Measurements from ENCODE around the gene KIAA1755. TPM values are rescaled to one million over a fixed set of nuclear protein-coding genes. Genes with fewer than 3 reads are reported as not detected.

KIAA1755 gene
- total RNA-seq, 2 donors from 2014 or later, result 12.9 to 18.6 TPM

- intact Hi-C loops (cut with DNase I), result loop anchor here in 1 of 2 donors (5.0 kb wide), 1 partner anchor 96 kb away; no protein-coding TSS in a partner anchor
- peak; percentile 3 for DNase-seq (ENCODE audit: low spot score)
Observed at GRCh38 chr20:38226553-38226952, 34.0 kb downstream of the KIAA1755 start.

- intact Hi-C loops (cut with DNase I), result loop anchor here in 1 of 2 donors (5.0 kb wide), 1 partner anchor 96 kb away; no protein-coding TSS in a partner anchor
- peak; percentile 11 for DNase-seq (ENCODE audit: low spot score)
Observed at GRCh38 chr20:38225900-38226263, 34.7 kb downstream of the KIAA1755 start.

- intact Hi-C loops (cut with DNase I), result loop anchor here in 1 of 2 donors (5.0 kb wide), 1 partner anchor 97 kb away; no protein-coding TSS in a partner anchor
- peak; percentile 31 for DNase-seq (ENCODE audit: low spot score)
Observed at GRCh38 chr20:38225240-38225899, 35.2 kb downstream of the KIAA1755 start.

- DNase-seq (ENCODE audit: low spot score), result peak; percentile 38
- intact Hi-C loops (cut with DNase I), result loop anchor here in 1 of 2 donors (5.0 kb wide), 1 partner anchor 167 kb away; no protein-coding TSS in a partner anchor
Observed at GRCh38 chr20:38224531-38224930, 36.0 kb downstream of the KIAA1755 start.

- peak; percentile 38 for DNase-seq (ENCODE audit: low spot score)
- intact Hi-C loops (cut with DNase I), result loop anchor here in 1 of 2 donors (2.0 to 5.0 kb wide), 2 partner anchors 166 to 315 kb away; no protein-coding TSS in a partner anchor
Observed at GRCh38 chr20:38223743-38224100, 36.8 kb downstream of the KIAA1755 start.

GRCh38 chr20:38222923-38223742 lies 37.4 kb downstream of the KIAA1755 start:
- peak; percentile 34 for DNase-seq (ENCODE audit: low spot score)
- intact Hi-C loops (cut with DNase I), result loop anchor here in 1 of 2 donors (2.0 to 5.0 kb wide), 2 partner anchors 166 to 314 kb away; no protein-coding TSS in a partner anchor

- intact Hi-C loops (cut with DNase I), result loop anchor here in 1 of 2 donors (2.0 to 5.0 kb wide), 2 partner anchors 165 to 314 kb away; no protein-coding TSS in a partner anchor
- DNase-seq (ENCODE audit: low spot score), result peak; percentile 87
Observed at GRCh38 chr20:38222231-38222922, 38.2 kb downstream of the KIAA1755 start.

- DNase-seq (ENCODE audit: low spot score), result peak; percentile 91
- intact Hi-C loops (cut with DNase I), result loop anchor here (2.0 to 5.0 kb wide), 2 partner anchors 162 to 164 kb away; no protein-coding TSS in a partner anchor
Observed at GRCh38 chr20:38221119-38221589, 39.4 kb downstream of the KIAA1755 start.

- intact Hi-C loops (cut with DNase I), result loop anchor here (2.0 to 5.0 kb wide), 2 partner anchors 162 to 163 kb away; no protein-coding TSS in a partner anchor
- DNase-seq (ENCODE audit: low spot score), result peak; percentile 62
Observed at GRCh38 chr20:38220587-38221118, 39.9 kb downstream of the KIAA1755 start.

- intact Hi-C loops (cut with DNase I), result loop anchor here (2.0 to 10.0 kb wide), 3 partner anchors 47 to 654 kb away; no protein-coding TSS in a partner anchor
Observed at GRCh38 chr20:38219006-38219950, 41.3 kb downstream of the KIAA1755 start.

GRCh38 chr20:38218566-38218885 lies 42.0 kb downstream of the KIAA1755 start:
- DNase-seq (ENCODE audit: low spot score), result no peak
- intact Hi-C loops (cut with DNase I), result loop anchor here (2.0 to 10.0 kb wide), 3 partner anchors 46 to 654 kb away; no protein-coding TSS in a partner anchor

More at GRCh38 chr20:38219006-38219950, 41.3 kb downstream of the KIAA1755 start:
- peak; percentile 71 for DNase-seq (ENCODE audit: low spot score)

- intact Hi-C loops (cut with DNase I), result loop anchor here (2.0 to 10.0 kb wide), 3 partner anchors 46 to 653 kb away; no protein-coding TSS in a partner anchor
- DNase-seq (ENCODE audit: low spot score), result peak; percentile 92
Observed at GRCh38 chr20:38217791-38218565, 42.6 kb downstream of the KIAA1755 start.

GRCh38 chr20:38216746-38217595 lies 43.6 kb downstream of the KIAA1755 start:
- intact Hi-C loops (cut with DNase I), result loop anchor here in 1 of 2 donors (5.0 to 10.0 kb wide), 2 partner anchors 45 to 652 kb away; no protein-coding TSS in a partner anchor

GRCh38 chr20:38216201-38216600 lies 44.3 kb downstream of the KIAA1755 start:
- intact Hi-C loops (cut with DNase I), result loop anchor here in 1 of 2 donors (5.0 to 10.0 kb wide), 2 partner anchors 44 to 651 kb away; no protein-coding TSS in a partner anchor
- peak; percentile 75 for DNase-seq (ENCODE audit: low spot score)

More at GRCh38 chr20:38216746-38217595, 43.6 kb downstream of the KIAA1755 start:
- peak; percentile 77 for DNase-seq (ENCODE audit: low spot score)
